CD4-positive, CD25-positive, alpha-beta regulatory T cell (primary cell): ENCODE measurements around the gene KLRF1. TPM values are rescaled to one million over a fixed set of nuclear protein-coding genes. Genes with fewer than 3 reads are reported as not detected.

Experiments used
- ATAC-seq, 2 donors: fragments of 150-1000 bp; cut with Tn5 transposase; one replicate each; pipeline ENCODE4 v1.10.0; 2021; ENCODE audit warnings: low read depth in 2 of 2, moderate number of reproducible peaks in 2 of 2, moderate library complexity in 1 of 2
- DNase-seq, 3 donors: peaks; one replicate each; pipeline versions ENCODE4 v3.0.0 to v3.0.0-alpha.2; 2012 to 2022; ENCODE audit warnings: mixed read lengths in 1 of 3
- H3K27ac ChIP-seq: one replicate; pipeline ENCODE4 v1.7.0; 2013; ENCODE audit warnings: mild to moderate bottlenecking, low read length; ENCODE audit not compliant: insufficient read depth, poor library complexity, severe bottlenecking
- H3K27me3 ChIP-seq: one replicate; pipeline ENCODE4 v1.7.0; 2013; ENCODE audit warnings: low read length; ENCODE audit not compliant: control insufficient read depth, insufficient read depth
- H3K36me3 ChIP-seq: one replicate; pipeline ENCODE4 v1.7.0; 2013; ENCODE audit warnings: mild to moderate bottlenecking, low read length, moderate library complexity; ENCODE audit not compliant: control insufficient read depth, insufficient read depth
- H3K4me1 ChIP-seq: 2 replicates; pipeline ENCODE4 v1.7.0; 2013; ENCODE audit warnings: mild to moderate bottlenecking, low read length; ENCODE audit not compliant: insufficient read depth, control insufficient read depth, poor library complexity, severe bottlenecking
- H3K4me3 ChIP-seq: one replicate; pipeline ENCODE4 v1.7.0; 2013; ENCODE audit warnings: low read depth, mild to moderate bottlenecking, low read length, moderate library complexity
- H3K9me3 ChIP-seq, 2 experiments: 1 replicate in 1 of 2; 2 replicates in 1 of 2; pipeline ENCODE4 v1.7.0; 2013; ENCODE audit warnings: low read length in 2 of 2, mild to moderate bottlenecking in 1 of 2, moderate library complexity in 1 of 2; ENCODE audit not compliant: control insufficient read depth in 2 of 2
- H3K27ac Mint-ChIP-seq, 3 donors: one replicate each; pipeline ENCODE4 v1.8.0; 2020 to 2022; ENCODE audit warnings: mild to moderate bottlenecking in 3 of 3, mixed read lengths in 3 of 3, moderate library complexity in 2 of 3
- H3K27me3 Mint-ChIP-seq: one replicate; pipeline ENCODE4 v1.8.0; 2022; ENCODE audit warnings: mild to moderate bottlenecking, mixed read lengths
- H3K36me3 Mint-ChIP-seq: one replicate; pipeline ENCODE4 v1.8.0; 2020; ENCODE audit warnings: mixed read lengths
- H3K4me1 Mint-ChIP-seq, 4 donors: one replicate each; pipeline ENCODE4 v1.8.0; 2020 to 2022; ENCODE audit warnings: mixed read lengths in 4 of 4, mild to moderate bottlenecking in 1 of 4
- H3K4me3 Mint-ChIP-seq, 4 donors: one replicate each; pipeline ENCODE4 v1.8.0; 2020 to 2022; ENCODE audit warnings: mild to moderate bottlenecking in 4 of 4, mixed read lengths in 4 of 4, moderate library complexity in 3 of 4
- H3K9me3 Mint-ChIP-seq, 7 donors: one replicate each; pipeline ENCODE4 v1.8.0; 2020 to 2022; ENCODE audit warnings: mixed read lengths in 7 of 7, mild to moderate bottlenecking in 3 of 7, moderate library complexity in 2 of 7
- polyA plus RNA-seq, 4 donors: library from polyadenylated mRNA; unstranded; fragments of 300-500 nt; fragmentation: Illumina TruSeq; gene quantifications; one replicate each; pipeline ENCODE4 v1.2.3, GENCODE V29; 2021
- total RNA-seq: library from RNA; stranded (reverse); gene quantifications from one replicate; pipeline ENCODE4 v1.2.3, GENCODE V29; 2022

The KLRF1 gene
- total and polyA plus RNA-seq, 5 donors from 2014 or later, result 0.49 to 0.78 (median 0.71) TPM; not detected in 1

GRCh38 chr12:9811621-9812020 is 15.7 kb upstream of the KLRF1 start:
- Mint-ChIP-seq H3K27me3 (peaks cover 66% of the 10 kb centered on the region), H3K4me1 (peaks cover 0 to 10% (median 5%) of the 10 kb centered on the region in 4 donors), H3K4me3 (no peak overlapping the region), H3K9me3 (no peaks in the 10 kb centered on the region), H3K27ac (no peak overlapping the region), H3K36me3 (no peaks in the 10 kb centered on the region)
- DNase-seq (no peak), ATAC-seq (no peak)
- Histone ChIP-seq H3K27me3 (peaks cover 42% of the 10 kb centered on the region), H3K36me3 (no peaks in the 10 kb centered on the region), H3K27ac (no peak overlapping the region), H3K4me3 (no peak overlapping the region), H3K9me3 (no peaks in the 10 kb centered on the region), H3K4me1 (peaks cover 6% of the 10 kb centered on the region)

DNA sequence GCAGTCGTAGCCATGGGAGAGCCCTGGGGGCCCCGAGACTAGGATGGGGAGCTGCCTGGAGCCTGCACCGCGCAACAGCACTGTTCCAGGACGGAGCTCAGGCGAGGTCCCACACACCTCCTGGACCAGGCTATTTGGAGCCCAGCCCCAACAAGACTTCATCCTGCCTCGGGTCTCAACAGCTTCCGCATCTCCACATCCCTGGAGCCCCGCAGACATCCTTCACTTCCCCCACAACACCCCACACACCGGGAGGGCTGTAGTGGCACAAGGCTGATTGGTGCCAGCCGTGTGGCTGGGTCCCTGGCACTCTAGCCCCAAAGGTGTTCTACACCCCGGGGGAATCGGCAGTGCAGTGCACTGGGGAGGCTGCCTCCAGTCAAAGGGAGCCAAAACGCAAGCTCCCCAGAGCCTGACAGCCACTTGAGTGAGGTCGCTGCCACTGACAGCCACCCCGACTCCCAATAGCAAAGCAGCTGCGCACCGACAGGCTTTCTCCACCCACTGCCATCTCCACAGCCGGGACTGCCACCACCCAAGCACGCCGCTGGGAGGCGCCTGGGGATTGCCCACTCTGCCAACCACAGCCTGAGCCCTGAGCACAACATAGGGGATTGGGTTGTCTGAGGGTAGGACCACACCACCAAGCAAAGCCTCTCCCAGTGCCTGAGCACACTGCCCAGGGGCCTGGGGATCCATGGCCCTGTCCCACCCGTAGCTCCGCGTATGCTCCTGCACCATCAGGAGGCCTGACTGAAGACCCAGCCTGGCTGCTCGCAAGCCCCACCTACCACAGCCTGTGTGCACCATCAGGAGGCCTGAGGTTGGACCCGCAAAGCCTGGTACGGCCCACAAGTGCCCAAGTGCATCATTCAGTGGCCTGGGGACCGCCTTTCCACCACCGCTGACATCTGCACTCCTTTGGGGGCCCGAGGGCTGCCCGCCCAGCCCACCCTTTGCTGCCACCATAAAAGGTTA is 13.2 kb upstream of the KLRF1 start:
- ATAC-seq, result peak; percentile 97

DNA sequence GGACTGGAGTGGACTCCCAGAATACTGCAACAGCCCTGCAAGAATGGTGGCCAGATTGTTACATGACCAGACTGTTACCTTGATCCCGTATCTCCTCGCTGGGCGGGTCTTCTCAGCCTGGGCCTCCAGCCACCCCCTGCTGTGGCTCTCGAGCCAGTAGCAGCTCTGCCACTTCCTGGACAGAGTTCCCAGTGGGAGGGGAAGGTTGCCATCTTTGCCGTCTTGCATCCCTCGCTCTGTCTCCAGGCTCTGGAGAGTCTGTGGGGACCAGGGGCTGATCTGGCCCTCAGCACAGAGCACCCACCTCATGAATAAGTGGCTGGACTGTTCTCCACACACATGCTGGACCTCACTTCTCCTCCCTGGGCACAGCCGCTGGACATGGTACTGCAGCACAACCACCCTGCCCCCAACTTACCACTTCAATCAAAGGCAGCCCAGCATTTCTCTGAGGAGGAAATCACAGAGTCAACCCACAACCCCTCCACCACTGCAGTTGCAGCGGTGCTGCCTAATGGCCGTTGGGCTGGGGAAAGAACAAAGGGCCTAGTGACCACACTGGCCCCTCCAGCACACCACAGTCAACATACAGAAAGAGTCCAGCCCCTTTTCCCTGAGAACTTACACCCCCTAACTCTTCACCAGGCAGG is 6.9 kb upstream of the KLRF1 start:
- Mint-ChIP-seq H3K27ac (no peak overlapping the region), H3K27me3 (peaks cover 63% of the 10 kb centered on the region), H3K9me3 (peaks cover 0 to 6% (median 0%) of the 10 kb centered on the region in 7 donors), H3K4me3 (no peak overlapping the region), H3K36me3 (no peaks in the 10 kb centered on the region), H3K4me1 (peaks cover 0 to 1% (median 0%) of the 10 kb centered on the region in 4 donors)
- Histone ChIP-seq H3K27ac (no peak overlapping the region), H3K9me3 (no peaks in the 10 kb centered on the region), H3K4me3 (no peak overlapping the region), H3K4me1 (no peaks in the 10 kb centered on the region), H3K36me3 (no peaks in the 10 kb centered on the region), H3K27me3 (peaks cover 27% of the 10 kb centered on the region)
- ATAC-seq (no peak), DNase-seq (no peak)

More for the DNA sequence above, 13.2 kb upstream of the KLRF1 start:
- Mint-ChIP-seq H3K27ac (peak overlapping the region in 1 of 3 donors; percentile 83), H3K9me3 (no peaks in the 10 kb centered on the region), H3K27me3 (peaks cover 62% of the 10 kb centered on the region), H3K4me1 (peaks cover 0 to 10% (median 5%) of the 10 kb centered on the region in 4 donors), H3K4me3 (peak overlapping the region; percentile 41 to 84 (median 82)), H3K36me3 (no peaks in the 10 kb centered on the region)
- Histone ChIP-seq H3K27ac (no peak overlapping the region), H3K4me3 (peak overlapping the region; percentile 41), H3K36me3 (no peaks in the 10 kb centered on the region), H3K4me1 (peaks cover 6% of the 10 kb centered on the region), H3K9me3 (no peaks in the 10 kb centered on the region), H3K27me3 (peaks cover 28% of the 10 kb centered on the region)
- peak; percentile 75 to 90 (median 89) for DNase-seq

GRCh38 chr12:9829483-9829882 is 2.2 kb downstream of the KLRF1 start:
- Histone ChIP-seq H3K9me3 (no peaks in the 10 kb centered on the region), H3K27me3 (peaks cover 10% of the 10 kb centered on the region), H3K27ac (no peak overlapping the region), H3K4me1 (no peaks in the 10 kb centered on the region), H3K4me3 (no peak overlapping the region), H3K36me3 (no peaks in the 10 kb centered on the region)
- H3K4me1 Mint-ChIP-seq, result peaks cover 0 to 2% (median 0%) of the 10 kb centered on the region in 4 donors
- H3K9me3 Mint-ChIP-seq, result peaks cover 0 to 1% (median 0%) of the 10 kb centered on the region in 7 donors
- H3K27me3 Mint-ChIP-seq, result peaks cover 50% of the 10 kb centered on the region
- ATAC-seq (no peak), DNase-seq (no peak)
- no peak overlapping the region for H3K27ac Mint-ChIP-seq
- no peak overlapping the region for H3K4me3 Mint-ChIP-seq
- no peaks in the 10 kb centered on the region for H3K36me3 Mint-ChIP-seq

- H3K27me3 Mint-ChIP-seq, result peaks cover 45% of the 10 kb centered on the region
- no peak overlapping the region for H3K4me3 ChIP-seq
- H3K9me3 ChIP-seq, result no peaks in the 10 kb centered on the region
- H3K27ac Mint-ChIP-seq, result no peak overlapping the region
- H3K27ac ChIP-seq, result no peak overlapping the region
- no peak overlapping the region for H3K4me3 Mint-ChIP-seq
- H3K4me1 Mint-ChIP-seq, result peaks cover 0 to 2% (median 0%) of the 10 kb centered on the region in 4 donors
- no peak for ATAC-seq
- H3K27me3 ChIP-seq, result peaks cover 10% of the 10 kb centered on the region
- no peaks in the 10 kb centered on the region for H3K4me1 ChIP-seq
- DNase-seq, result no peak
- no peaks in the 10 kb centered on the region for H3K36me3 ChIP-seq
- peaks cover 0 to 1% (median 0%) of the 10 kb centered on the region in 7 donors for H3K9me3 Mint-ChIP-seq
- H3K36me3 Mint-ChIP-seq, result no peaks in the 10 kb centered on the region
Measured at GRCh38 chr12:9829982-9830381, 2.7 kb downstream of the KLRF1 start.

DNA sequence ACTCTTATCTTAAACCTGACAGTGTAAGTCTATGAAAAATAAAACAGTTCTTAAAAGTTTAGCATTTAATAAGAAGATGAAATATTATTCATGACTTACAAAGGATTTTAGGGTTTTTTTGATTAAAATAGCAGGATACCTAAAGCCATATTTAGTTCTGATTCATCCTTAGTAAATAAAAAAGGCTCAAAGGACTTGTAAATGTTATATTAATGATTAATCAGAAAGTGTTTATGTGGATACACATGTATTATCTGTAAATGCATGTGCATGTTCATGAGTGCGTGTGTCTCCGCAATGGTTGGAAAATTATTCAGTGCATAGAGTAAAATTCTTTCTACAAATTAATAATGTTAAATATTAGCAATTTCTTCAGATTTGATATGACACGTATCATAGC is 4.4 kb downstream of the KLRF1 start:
- H3K4me3 ChIP-seq, result no peak overlapping the region
- no peaks in the 10 kb centered on the region for H3K4me1 ChIP-seq
- no peak for DNase-seq
- no peaks in the 10 kb centered on the region for H3K9me3 ChIP-seq
- ATAC-seq, result no peak
- no peak overlapping the region for H3K27ac ChIP-seq
- H3K4me1 Mint-ChIP-seq, result no peaks in the 10 kb centered on the region
- H3K36me3 ChIP-seq, result no peaks in the 10 kb centered on the region
- H3K27me3 ChIP-seq, result peaks cover 5% of the 10 kb centered on the region
- peaks cover 31% of the 10 kb centered on the region for H3K27me3 Mint-ChIP-seq
- no peak overlapping the region for H3K27ac Mint-ChIP-seq
- H3K4me3 Mint-ChIP-seq, result no peak overlapping the region
- H3K9me3 Mint-ChIP-seq, result peaks cover 0 to 1% (median 0%) of the 10 kb centered on the region in 7 donors
- no peaks in the 10 kb centered on the region for H3K36me3 Mint-ChIP-seq

GRCh38 chr12:9843407-9843806 is 16.1 kb downstream of the KLRF1 start:
- Mint-ChIP-seq H3K27me3 (peaks cover 10% of the 10 kb centered on the region), H3K27ac (no peak overlapping the region), H3K4me1 (no peaks in the 10 kb centered on the region), H3K9me3 (peaks cover 0 to 25% (median 14%) of the 10 kb centered on the region in 7 donors), H3K36me3 (no peaks in the 10 kb centered on the region), H3K4me3 (no peak overlapping the region)
- Histone ChIP-seq H3K36me3 (no peaks in the 10 kb centered on the region), H3K27ac (no peak overlapping the region), H3K4me3 (no peak overlapping the region), H3K4me1 (no peaks in the 10 kb centered on the region), H3K27me3 (peaks cover 2% of the 10 kb centered on the region), H3K9me3 (peaks cover 0 to 5% of the 10 kb centered on the region in 2 experiments)
- no peak for ATAC-seq
- DNase-seq, result no peak
